NCI-H1436 treated with DMSO at 0.1 percent for 48 hours (cell line): Measurements from ENCODE around the gene TMEM19.

Source experiments
- DNase-seq: peaks from one replicate; lab custom pipeline; 2025; lab: John Stamatoyannopoulos, UW

The TMEM19 gene

DNA sequence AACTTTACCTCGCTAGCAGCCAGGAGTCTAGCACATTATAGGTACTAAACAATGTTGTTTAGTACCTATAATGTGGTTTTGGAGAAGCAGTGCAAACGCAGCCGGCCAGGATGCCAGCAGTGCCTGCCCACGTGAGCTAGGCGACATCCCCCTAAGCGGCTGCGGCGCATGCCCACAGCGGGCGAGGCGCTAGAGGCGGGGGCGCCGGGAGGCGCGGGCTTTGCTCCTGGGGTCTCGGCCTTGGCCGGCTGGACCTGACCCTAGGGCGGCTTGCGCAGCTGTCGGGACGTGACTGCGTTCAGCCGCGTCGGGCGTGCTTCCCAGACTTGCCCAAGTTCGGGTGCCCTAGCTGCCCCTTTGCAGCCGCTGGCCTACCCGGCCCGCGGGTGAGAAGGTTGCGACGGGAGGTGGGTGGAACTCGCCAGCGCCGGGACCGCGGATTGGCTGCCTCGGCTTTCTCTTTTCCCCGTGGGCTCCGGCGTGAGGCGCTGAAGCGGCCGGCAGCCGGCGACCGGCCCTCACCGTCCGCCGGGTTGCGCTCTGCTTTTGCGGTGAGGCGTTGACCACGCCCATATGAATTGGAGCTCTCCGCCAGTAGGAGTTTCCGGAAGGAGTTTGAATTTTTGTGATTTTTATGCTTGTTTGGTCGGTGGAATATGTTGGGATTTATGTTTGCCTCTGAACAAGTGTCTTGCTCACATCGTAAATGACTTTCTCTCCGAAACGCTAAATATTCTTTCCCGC lies at the start of gene TMEM19:
TSS of gene TMEM19 (plus strand) at position 169 of the 744 bp plus-strand sequence. CDS start 599 bp downstream, outside the sequence.
- peak; percentile 51 for DNase-seq

DNA sequence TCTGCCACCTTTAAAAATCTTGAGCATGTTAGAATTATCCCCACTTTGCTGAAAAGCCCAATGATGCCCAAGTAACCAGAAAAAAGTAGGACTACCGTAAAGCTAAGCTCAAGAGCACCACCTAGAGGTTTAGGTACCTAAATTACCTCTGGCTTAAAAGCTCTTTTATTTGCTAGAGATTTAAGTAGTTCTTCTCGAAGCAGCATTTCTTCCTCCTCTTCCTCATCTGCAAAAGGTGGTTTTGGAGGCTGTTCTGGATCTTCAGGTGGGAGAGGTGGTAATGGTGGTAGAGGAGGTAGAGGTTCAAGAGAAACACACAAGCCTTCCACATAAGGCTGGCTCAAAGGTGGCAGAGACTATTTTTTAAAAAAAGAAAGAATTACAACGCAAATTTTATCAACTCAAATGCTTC lies 49.2 kb upstream of the TMEM19 start:
- DNase-seq: no peak

DNA sequence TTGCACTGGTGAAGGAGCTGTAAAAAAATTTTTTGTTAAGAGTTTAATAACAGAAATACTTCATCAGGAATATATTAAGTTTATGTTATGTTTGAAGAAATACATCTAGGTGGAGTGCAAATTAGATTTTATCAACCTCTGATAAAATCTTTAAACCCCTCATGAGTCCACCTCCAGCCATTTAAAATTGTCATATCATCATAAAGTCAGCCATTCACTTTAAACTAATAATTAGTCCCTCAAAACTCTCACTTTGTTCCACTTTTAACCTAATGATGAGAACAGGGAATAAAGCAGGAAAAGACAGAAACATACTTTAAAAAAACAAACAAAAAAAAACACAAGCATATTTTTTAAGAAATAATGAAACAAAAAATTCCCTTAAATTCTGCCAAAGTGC lies 47.4 kb upstream of the TMEM19 start:
- DNase-seq: no peak

DNA sequence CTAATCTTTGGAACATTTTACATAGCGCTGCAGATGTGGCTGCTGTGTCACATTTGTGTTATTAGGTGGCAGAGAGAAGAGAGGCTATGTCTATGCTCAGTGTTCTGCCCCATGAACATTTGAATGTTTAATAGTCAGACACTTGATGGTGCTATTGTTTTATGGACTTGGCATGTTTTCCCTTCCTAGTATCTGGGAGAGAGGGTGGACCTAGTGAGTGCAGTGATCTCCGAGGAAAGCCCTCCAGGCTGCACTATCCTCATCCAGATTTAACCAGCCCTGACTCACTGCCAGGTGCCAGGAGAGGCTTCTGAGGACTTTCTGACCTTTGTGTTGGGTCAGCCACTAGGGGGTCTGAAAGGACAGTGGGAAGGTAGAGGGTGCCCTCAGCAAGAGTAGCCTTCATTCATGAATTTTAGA lies 46.5 kb upstream of the TMEM19 start:
- no peak for DNase-seq

DNA sequence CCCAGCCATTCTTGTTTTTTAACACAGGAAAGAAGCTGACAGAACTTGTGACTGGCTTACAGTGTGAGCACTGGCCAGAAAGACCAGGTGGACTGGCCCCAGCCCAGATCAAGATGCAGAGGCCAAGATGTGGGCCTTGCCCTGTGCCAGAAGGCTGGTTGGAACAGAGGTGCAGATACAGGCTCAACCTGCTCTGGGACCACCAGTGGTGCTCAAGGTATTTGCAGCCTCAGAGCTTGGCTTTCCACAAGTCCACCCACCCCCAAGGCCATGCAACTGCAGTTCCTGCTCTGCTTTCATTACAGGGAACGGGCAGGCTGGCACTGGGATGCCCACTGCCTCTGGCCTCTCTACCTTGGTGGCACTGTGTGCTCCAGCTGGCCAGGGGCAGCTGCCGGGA lies 45.6 kb upstream of the TMEM19 start:
- no peak for DNase-seq

DNA sequence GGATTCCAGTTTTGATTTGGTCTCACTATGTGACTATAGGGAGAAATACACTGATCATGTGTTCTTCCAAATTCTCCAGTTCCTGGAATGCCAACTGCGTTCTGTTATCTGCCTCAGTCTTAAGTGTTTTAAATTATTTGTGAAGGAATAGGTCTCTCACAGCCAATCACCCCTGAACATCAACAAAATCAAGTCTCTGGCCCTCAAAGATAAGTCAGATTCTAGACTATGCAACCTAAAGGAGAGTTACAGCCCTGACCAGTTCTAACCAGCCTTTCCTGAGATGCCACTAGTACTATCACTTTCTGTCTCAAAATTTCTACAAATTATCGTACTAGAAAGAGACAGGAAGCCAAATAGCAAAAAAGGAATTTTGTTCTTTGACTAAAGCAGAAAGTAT lies 44.5 kb upstream of the TMEM19 start:
- DNase-seq: no peak

DNA sequence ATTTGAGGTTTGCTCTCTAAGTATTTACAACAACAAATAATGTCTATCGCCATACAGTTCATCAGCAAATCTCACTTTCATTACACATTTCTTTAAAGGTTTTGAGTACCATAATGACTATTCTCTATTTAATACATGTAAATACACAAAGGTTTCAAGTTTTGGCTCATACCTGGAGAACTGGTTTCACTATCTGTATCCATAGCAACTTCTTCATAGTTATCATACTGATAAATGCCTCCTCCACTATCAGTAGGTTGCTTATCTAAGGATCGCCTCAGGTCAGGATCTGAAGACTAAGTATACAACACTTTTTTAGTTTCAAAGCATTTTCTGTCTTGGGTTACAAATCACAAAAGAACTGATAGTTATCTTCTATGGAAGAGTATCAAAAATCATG lies 43.6 kb upstream of the TMEM19 start:
- no peak for DNase-seq

DNA sequence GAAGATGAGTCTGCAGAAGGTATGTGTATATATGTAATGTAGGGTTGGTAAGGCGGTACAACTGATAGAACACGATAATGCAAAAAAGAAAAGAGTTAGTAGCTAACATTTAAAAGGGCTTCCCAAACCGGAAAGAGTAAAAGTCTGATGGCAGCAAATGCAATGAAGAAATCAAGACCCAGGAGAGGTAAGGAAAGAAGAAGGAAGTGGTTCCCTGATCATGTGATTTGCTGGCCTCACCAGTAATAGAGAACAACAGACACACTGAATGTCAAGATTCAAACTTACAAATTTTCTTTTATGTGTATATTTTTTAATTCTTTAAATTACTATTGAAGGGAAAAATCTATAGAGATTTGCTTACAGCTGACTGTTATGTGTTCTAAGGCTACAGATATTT lies 40.6 kb upstream of the TMEM19 start:
- DNase-seq: no peak

DNA sequence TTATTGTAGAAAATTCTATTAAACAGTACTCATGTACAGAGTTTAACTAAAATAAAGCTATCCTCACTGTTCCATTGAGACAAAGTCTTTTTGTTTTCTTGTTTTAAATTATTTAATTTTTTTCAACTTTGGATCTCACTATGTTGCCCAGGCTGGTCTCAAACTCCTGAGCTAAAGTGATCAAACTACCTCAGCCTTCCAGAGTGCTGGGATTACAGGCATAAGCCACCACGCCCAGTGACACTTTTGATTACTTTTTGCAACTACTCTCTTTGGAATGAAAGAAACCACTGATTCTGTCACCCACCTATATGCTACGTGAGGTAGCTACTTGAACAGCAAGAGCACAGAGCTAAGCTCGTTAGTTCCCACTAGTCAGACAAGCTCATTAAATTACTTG lies 39.4 kb upstream of the TMEM19 start:
- no peak for DNase-seq

DNA sequence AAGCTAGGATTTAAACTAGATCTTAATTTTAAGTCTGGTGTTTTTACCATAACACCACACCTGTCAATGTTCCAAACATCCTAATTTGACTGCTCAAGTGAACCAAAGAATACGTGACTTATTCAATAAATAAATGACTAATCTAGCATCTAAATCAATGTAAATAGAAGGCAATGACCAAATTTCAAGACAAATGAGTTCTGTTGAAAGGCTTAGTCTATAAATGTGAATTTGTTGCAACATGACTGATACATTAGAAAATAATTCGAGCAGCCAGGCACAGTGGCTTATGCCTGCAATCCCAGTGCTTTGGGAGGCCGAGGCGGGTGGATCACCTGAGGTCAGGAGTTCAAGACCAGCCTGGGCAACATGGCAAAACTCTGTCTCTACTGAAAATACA lies 37.3 kb upstream of the TMEM19 start:
- DNase-seq: no peak

DNA sequence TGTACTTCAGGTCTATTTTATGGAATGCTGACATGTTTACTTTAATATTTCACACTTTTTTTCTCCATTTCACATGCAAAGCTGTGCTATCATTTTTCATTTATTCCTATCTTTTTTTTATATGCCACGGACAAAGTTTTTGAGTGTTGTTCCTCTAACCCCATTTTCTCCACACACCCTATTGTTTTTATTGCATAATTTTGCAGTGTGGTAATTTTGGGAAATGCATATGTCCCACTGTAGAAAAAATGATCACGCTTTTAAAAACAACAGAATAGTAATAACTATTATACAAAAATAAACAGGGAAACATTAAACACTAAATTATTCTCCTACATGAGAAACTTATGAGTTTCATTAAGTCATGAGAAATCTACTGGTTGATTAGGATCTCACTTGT lies 36.5 kb upstream of the TMEM19 start:
- DNase-seq: no peak

DNA sequence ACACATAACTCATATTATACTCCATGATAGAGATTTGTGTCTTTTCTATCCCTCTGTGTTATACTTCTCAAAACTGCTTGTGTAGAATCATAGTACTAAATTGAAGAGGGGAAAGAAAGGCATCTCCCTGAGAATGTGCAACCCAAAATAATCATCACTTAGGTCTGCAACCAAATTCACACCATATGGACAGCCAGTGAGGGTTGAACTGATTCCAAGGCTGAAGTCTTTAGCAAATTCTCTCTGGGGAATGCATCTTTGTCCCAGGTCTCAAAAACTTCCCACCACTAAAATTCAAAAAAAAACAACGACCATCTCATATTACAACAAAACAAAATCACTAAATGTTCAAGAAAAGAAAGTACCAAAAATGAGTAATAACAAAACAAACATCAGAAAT lies 33.2 kb upstream of the TMEM19 start:
- no peak for DNase-seq

DNA sequence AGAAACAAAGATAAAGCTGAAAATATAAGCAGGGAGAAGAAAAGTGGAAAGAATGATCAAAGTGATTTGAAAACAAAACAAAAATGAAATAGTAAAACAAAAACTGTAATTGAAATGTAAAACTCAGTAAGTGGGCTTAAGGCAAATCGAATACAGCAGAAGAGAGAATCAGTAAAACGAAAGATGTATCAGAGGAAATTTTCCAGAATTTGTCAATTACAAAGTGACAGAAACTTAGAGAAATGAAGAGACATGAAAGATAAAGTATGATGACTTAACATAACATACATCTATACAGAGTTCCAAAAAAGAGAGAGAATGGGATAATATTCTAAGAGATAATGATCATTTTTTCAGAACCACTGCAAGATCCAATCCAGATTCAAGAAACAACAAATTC lies 32.7 kb upstream of the TMEM19 start:
- DNase-seq: no peak

DNA sequence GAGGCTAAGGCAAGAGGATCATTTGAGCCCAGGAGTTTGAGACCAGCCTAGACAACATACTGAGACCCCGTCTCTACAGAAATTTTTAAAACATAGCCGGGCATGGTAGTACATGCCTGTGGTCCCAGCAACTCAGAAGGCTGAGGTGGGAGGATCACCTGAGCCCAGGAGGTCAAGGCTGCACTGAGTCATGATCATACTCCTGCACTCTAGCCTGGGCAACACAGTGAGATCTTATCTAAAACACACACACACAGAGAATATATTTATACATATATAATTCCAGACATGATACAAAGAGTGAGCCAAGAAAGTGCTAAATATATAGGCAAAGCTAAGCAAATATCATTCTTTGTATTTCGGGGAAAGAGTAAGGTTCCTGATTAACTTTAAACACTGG lies 31.7 kb upstream of the TMEM19 start:
- DNase-seq: no peak

DNA sequence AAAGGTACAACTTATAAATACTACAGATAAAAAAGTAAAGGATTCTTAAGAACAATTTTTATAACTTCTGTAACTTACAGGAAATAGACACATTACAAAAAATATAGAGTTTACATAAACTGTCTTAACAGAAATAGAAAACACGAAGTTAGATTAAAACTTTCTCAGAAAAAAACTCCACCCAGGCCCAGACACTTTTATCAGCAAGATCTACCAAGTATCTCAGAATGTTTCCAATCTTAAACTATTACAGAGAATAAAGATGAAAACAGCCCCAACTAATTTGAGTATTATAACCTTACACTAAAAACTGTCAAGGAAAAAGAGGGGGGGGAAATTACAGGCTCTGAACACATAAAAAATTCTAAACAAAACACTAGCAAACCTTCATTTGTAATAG lies 30.4 kb upstream of the TMEM19 start:
- no peak for DNase-seq

DNA sequence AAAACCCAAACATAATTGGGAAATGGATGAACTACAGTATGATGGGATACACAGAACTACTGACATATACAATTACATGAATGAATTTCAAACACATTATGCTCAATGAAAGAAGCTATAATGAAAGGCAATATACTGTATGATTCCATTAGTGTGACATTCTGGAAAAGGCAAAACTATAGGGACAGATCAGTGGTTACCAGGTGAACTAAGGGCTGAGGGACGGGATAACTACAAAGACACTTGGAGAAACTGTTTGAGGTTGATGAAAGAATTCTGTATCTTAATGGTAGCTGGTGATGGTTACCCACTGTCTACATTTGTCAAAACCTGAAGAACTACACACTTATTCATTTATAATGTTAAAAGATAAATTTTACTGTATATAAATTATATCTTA lies 30.0 kb upstream of the TMEM19 start:
- no peak for DNase-seq

DNA sequence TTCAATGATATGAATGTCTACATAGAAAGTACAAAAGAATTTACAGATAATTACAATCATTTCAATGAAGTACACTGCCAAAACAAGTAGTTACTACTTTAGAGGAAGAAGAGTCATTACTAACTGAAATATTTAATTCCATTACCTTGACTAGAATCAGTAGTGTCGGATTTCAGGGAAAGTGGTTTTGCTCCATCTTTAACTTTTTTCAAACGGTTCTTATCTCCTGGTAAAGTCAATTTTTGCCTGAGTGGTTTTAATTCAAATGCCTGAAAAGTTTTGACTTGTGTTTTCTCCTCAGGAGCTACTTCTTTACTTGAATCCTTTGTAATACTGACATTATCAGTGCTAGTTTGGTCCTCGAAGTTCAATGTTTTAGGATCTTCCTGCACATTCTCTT lies 29.1 kb upstream of the TMEM19 start:
- no peak for DNase-seq

DNA sequence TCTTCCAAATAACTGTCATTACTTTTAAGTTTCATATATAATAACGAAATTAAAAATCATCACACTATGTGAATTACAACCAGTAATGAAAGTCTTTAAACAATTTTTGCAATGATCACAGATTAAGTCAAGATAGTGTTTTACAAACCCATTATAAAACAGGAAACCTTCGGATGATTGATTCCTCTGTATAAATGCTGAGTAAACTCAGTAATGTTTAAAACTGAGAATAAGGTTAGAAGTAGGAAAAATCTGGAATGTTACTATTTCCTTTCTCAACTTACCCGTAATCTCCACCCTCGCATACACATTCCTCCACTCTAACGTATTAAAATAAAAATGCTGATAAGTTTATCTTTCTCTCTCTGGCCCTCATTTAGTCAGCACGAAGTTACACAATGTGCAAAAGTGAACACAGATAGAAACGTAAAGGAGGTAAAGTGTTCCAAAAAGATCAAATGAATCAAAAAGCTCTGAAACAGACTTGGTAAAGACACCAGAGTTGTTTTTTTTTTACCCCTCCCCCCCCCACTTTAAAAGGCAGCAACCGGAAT lies 23.8 kb upstream of the TMEM19 start:
- no peak for DNase-seq

DNA sequence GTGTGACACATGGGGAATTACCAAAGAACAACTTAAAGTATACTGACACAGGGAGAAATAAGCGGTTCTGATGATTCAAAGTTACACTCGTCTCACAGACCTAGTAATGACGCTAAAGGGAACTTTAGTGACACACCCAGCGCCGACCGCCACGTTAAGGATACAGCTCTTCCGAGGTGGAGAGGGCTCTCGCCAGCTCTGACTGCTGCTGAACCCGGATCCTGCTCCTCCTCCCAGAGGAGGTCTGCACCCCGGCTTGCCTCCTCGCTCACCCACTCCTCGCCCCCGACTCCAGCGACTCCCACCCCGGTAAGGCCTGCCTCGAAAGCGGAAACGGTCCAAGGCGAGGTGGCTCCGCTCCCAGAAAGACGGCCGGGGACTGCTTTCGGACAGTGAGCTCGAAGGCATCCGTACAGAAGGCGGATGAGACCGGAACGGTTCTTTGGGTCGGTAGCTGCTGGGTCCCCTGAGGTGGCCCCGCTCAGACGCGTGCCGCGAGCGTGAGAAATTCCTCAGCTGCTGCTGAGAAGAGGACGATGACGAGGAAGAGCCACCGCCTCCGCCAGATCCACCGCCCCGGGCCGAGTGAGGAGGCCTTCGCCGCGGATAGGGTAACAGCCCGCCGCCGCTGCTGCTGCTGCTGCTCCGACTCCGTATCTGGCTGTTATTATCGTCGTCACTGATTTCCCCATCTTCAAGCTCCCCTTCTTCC lies 22.9 kb upstream of the TMEM19 start:
- no peak for DNase-seq

DNA sequence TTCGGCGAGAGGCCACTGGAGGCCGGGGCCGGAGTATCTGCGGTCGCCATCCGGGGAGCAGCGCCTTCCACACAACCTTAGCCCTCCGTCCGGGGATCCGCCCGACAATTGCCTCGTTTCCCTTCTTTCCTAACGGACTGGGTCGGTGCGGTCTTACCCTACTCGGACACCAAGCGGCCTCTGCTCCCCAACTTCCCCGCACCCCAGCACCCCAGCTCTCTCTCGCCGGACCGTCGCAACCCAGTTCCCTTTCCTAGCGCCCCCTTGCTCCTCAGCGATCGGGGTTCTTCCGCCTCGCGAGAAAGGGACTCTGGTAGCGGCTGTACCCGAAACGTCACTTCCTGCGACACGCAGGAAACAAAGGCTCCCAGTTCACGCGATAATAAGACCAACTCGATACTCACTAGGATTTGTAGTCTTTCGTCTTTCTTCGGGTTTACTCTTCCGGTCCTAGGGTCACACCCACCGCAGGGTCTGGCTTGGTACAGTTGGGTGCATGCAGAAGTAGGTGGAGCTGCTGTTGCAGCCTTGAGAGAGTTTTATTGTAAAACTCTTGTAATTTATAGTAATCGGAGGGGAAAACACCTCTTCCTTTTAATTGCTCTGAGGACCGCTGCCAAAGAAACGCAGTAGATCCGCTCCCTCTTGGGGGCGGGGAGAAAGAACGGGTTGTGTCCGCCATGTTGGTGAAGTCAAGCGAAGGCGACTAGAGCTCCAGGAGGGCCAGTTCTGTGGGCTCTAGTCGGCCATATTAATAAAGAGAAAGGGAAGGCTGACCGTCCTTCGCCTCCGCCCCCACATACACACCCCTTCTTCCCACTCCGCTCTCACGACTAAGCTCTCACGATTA lies 22.1 kb upstream of the TMEM19 start, which contains the start of the genes THAP2 and ZFC3H1:
TSS of gene THAP2 (plus strand) at position 741 of the 850 bp plus-strand sequence. CDS start 209 bp downstream, outside the sequence.
TSS of gene ZFC3H1 (minus strand) at position 288 of the 850 bp plus-strand sequence. CDS start at position 50, 238 bp downstream.
- DNase-seq: peak; percentile 97

DNA sequence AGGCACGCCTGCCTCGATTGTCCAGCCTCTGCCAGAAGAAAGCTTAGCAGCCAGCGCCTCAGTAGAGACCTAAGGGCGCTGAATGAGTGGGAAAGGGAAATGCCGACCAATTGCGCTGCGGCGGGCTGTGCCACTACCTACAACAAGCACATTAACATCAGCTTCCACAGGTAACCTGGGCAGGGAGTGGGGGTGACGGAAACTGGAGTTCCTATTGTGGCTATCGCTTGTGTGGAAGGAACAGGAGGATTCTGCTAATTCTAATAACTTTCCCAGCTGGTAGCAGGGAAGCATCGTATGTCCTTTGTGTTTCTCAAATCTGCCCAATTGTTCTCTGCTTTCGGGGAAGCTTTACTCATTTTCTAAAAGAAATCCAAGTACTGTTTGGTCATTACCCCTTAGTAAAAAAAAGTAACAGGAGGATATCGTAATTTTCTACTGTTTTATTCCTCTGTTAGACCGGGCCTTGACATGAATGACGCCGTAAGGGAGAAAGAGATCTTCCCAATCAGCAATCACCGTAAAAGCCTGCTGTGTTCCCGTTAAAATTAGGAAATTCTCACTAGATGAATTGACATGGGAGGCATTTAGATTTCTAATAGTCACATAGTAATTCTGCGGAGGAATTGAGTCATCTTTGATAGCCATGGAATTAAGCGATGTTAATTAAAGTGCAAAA lies 21.3 kb upstream of the TMEM19 start:
- DNase-seq: no peak

DNA sequence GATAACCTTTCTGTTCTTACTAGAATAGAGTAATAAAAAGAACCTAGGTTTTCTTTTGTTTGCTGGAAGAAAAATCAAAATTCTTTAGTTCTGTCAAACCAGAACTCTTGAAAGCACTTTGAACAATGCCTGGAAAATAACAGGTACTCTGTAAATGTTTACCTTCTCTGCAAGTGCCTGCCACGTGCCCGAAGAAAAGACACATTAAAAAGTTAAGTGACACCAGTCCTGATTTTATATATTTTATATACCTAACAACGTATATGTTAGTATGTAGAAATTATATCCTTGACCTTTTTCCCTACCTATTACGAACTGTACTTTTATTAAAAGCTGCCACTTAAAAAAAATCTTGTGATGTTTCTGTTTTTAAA lies 20.8 kb upstream of the TMEM19 start:
- DNase-seq: no peak
